ENCODE measurements around the gene MXD4. TPM values are rescaled to one million over a fixed set of nuclear protein-coding genes. Genes with fewer than 3 reads are reported as not detected.

MXD4 gene
- total and polyA plus RNA-seq, 8 donors: 14.8 to 51.4 (median 27.4) TPM

DNA sequence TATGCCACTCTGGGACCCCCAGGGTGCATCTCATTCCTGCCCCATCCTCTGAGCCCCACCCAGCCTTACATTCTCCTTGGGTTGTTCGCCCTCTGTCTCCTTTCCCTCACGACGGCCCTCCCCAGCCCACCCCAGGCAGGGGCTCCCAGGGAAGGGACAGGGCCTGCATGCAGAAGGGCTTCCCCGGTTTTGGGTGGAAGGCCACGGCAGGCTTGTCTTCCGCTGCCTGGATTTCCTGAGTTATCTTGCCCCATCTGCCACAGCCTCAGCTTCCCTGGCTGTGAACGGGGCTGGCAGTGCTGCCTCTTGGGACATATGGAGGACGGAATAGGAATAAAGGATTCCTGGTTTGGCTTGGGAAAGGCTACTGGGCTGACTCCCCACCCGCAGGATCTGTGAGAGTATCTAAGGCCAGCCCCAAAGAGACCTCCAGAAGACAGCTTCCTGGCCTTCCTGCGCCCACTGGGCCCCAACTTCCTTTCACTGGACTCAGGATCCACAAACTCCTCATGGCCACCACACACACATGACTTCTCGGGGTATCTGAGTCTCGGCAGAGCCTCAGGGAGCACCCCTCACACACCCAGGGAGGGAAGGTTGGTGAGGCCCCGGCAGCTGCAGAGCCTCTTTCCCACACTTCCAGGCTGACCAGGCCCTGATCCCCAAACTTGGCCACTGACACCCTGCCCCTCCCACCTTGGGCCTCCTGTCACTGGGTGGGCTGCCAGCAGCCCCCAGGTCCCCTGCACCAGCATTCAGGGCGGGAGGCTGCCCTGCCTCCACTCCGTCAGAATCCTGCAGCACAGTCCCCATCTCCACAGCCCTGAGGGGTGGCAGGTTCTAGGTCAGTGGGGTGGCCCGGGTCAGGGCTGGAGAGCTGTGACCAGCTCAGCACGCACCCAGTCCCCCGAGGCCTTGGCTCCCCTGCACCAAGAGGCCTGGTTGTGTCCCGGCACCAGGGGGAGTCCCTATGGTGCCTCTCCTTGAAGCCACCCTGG is 3.5 kb upstream of the MXD4 start:
- FAIRE-seq (no peak), ATAC-seq (no peak), DNase-seq (peak in 2 of 6 donors; percentile 26 to 55)
- H3K4me1 ChIP-seq: peaks cover 0 to 7% (median 1%) of the 10 kb centered on the region in 3 donors
- intact Hi-C loops (cut with DNase I): no loop called here
- TF ChIP-seq, protein P1, sequence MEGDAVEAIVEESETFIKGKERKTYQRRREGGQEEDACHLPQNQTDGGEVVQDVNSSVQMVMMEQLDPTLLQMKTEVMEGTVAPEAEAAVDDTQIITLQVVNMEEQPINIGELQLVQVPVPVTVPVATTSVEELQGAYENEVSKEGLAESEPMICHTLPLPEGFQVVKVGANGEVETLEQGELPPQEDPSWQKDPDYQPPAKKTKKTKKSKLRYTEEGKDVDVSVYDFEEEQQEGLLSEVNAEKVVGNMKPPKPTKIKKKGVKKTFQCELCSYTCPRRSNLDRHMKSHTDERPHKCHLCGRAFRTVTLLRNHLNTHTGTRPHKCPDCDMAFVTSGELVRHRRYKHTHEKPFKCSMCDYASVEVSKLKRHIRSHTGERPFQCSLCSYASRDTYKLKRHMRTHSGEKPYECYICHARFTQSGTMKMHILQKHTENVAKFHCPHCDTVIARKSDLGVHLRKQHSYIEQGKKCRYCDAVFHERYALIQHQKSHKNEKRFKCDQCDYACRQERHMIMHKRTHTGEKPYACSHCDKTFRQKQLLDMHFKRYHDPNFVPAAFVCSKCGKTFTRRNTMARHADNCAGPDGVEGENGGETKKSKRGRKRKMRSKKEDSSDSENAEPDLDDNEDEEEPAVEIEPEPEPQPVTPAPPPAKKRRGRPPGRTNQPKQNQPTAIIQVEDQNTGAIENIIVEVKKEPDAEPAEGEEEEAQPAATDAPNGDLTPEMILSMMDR (IDR thresholded peaks at IDR 0.05): no peak
- no peaks in the 10 kb centered on the region for H3K27me3 ChIP-seq
- no peaks in the 10 kb centered on the region for H3K9me3 ChIP-seq
- no peak overlapping the region for H3K27ac ChIP-seq
- no peak overlapping the region for H3K4me3 ChIP-seq
- H3K36me3 ChIP-seq: no peaks in the 10 kb centered on the region
- 86 to 94% methylated on average over 19 of the region's 19 CpGs for WGBS, 2 donors

GRCh38 chr4:2264481-2265041 is 2.7 kb upstream of the MXD4 start:
- Histone ChIP-seq H3K9me3 (no peaks in the 10 kb centered on the region), H3K27me3 (no peaks in the 10 kb centered on the region), H3K4me3 (no peak overlapping the region), H3K27ac (no peak overlapping the region), H3K4me1 (peaks cover 0 to 13% (median 10%) of the 10 kb centered on the region in 3 donors), H3K36me3 (no peaks in the 10 kb centered on the region)
- FAIRE-seq (no peak), DNase-seq (peak in 3 of 6 donors; percentile 56 to 74 (median 58)), ATAC-seq (no peak)
- TF ChIP-seq, protein P1 (IDR thresholded peaks at IDR 0.05): no peak
- 78 to 89% methylated on average over 6 of the region's 6 CpGs for WGBS, 2 donors
- intact Hi-C loops (cut with DNase I): no loop called here

DNA sequence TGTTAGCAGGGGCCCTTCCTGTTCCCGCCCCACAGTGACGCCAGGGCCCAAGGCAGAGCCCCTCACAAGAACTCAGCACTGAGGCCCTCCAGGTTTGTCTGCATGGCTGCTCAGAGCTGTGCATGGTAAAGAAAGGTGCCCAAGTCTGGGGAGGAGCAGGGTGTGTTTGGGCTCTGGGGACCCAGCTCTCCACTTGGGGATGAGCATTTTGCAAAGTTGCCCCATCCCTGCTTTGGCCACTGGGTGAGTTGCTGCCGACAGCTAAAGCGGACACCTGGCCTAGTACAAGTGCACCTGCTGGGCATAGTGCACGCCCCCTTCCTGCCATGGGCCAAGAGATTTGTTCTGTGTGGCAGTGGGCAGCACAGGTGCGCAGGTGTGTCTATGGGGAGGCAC is 2.0 kb upstream of the MXD4 start:
- H3K27me3 ChIP-seq: no peaks in the 10 kb centered on the region
- 78 to 82% methylated on average over 6 of the region's 6 CpGs for WGBS, 2 donors
- H3K9me3 ChIP-seq: no peaks in the 10 kb centered on the region
- no peaks in the 10 kb centered on the region for H3K36me3 ChIP-seq
- TF ChIP-seq, protein P1 (IDR thresholded peaks at IDR 0.05): no peak
- DNase-seq (peak in 3 of 6 donors; percentile 25 to 45 (median 32)), FAIRE-seq (no peak), ATAC-seq (no peak)
- peaks cover 0 to 13% (median 12%) of the 10 kb centered on the region in 3 donors for H3K4me1 ChIP-seq
- H3K27ac ChIP-seq: no peak overlapping the region
- H3K4me3 ChIP-seq: no peak overlapping the region
- intact Hi-C loops (cut with DNase I): no loop called here

DNA sequence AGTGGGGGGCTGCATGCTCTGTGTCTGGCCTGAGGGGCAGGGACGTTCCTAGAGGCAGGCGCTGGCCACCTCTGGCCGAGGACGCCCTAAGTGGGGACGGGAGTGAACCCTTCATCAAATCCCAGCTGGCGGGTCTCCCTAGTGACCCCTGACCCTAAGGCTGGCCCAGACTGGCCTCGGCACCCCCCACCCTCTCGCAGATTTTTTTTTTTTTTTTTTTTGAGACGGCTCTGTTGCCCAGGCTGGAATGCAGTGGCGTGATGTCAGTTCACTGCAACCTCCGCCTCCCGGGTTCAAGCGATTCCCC is 988 bp upstream of the MXD4 start:
- ATAC-seq (no peak), FAIRE-seq (no peak), DNase-seq (no peak)
- Histone ChIP-seq H3K36me3 (no peaks in the 10 kb centered on the region), H3K4me1 (peaks cover 0 to 13% (median 12%) of the 10 kb centered on the region in 3 donors), H3K4me3 (peak overlapping the region; percentile 55 to 97 (median 76)), H3K27me3 (no peaks in the 10 kb centered on the region), H3K27ac (peak overlapping the region; percentile 81 to 94 (median 92)), H3K9me3 (no peaks in the 10 kb centered on the region)
- TF ChIP-seq, protein P1 (IDR thresholded peaks at IDR 0.05): no peak
- WGBS, 2 donors: 43 to 48% methylated on average over 13 of the region's 13 CpGs
- intact Hi-C loops (cut with DNase I): no loop called here
